Glutamatergic neuron (in vitro differentiated cells): ENCODE results near the gene ZNF766. TPM values are rescaled to one million over a fixed set of nuclear protein-coding genes. Genes with fewer than 3 reads are reported as not detected.
"Not testable (repeated sequence)": the region's sequence is repeated elsewhere in the genome, so short reads cannot be mapped to it uniquely, and the experiment has no call there.

Experiments used
- DNase-seq: peaks from one replicate; pipeline ENCODE4 v3.0.0; 2022
- H3K27ac Mint-ChIP-seq: one replicate; pipeline ENCODE4 v1.8.0; 2020; ENCODE audit warnings: mild to moderate bottlenecking, mixed read lengths, inconsistent platforms; ENCODE audit not compliant: unreplicated experiment
- H3K27me3 Mint-ChIP-seq: one replicate; pipeline ENCODE4 v1.8.0; 2020; ENCODE audit warnings: mild to moderate bottlenecking, moderate library complexity, mixed read lengths, inconsistent platforms; ENCODE audit not compliant: unreplicated experiment
- H3K36me3 Mint-ChIP-seq: one replicate; pipeline ENCODE4 v1.8.0; 2020; ENCODE audit warnings: mild to moderate bottlenecking, mixed read lengths, inconsistent platforms; ENCODE audit not compliant: unreplicated experiment
- H3K4me1 Mint-ChIP-seq: one replicate; pipeline ENCODE4 v1.8.0; 2020; ENCODE audit warnings: mild to moderate bottlenecking, low read depth, mixed read lengths, inconsistent platforms; ENCODE audit not compliant: unreplicated experiment
- H3K4me3 Mint-ChIP-seq: one replicate; pipeline ENCODE4 v1.8.0; 2020; ENCODE audit warnings: mild to moderate bottlenecking, mixed read lengths, inconsistent platforms; ENCODE audit not compliant: unreplicated experiment
- H3K9me3 Mint-ChIP-seq: one replicate; pipeline ENCODE4 v1.8.0; 2020; ENCODE audit warnings: mild to moderate bottlenecking, moderate library complexity, mixed read lengths, inconsistent platforms; ENCODE audit not compliant: unreplicated experiment
- CTCF ChIP-seq: fragments of 200-600 bp; sonication (generic); IDR thresholded peaks from one replicate; pipeline ENCODE4 v1.5.0; 2021; ENCODE audit not compliant: partially characterized antibody, unreplicated experiment
- microRNA-seq: library from miRNA; unstranded; fragments of <30 nt; microRNA quantifications from one replicate; pipeline ENCODE4, GENCODE V29; 2020; ENCODE audit not compliant: unreplicated experiment
- total RNA-seq: library from RNA; stranded (reverse); fragmentation: NEBNext Ultra II Directional; extraction: Animal tissue kit (Norgen Biotek cat#: 25700); gene quantifications from one replicate; pipeline ENCODE4 v1.2.1, GENCODE V29; 2021; ENCODE audit not compliant: unreplicated experiment

ZNF766 gene
- total RNA-seq, 1 donor from 2014 or later, result 29.9 TPM

GRCh38 chr19:52336791-52337381, 67.5 kb downstream of the ZNF766 start:
- TF ChIP-seq CTCF, result no peak
- Mint-ChIP-seq H3K4me3 (peak overlapping the region; percentile 99), H3K27ac (peak overlapping the region; percentile 97), H3K9me3 (peaks cover 14% of the 10 kb centered on the region), H3K27me3 (peaks cover 13% of the 10 kb centered on the region), H3K36me3 (peaks cover 20% of the 10 kb centered on the region), H3K4me1 (no peaks in the 10 kb centered on the region)
- peak; percentile 28 for DNase-seq

- not testable (repeated sequence) for H3K27ac Mint-ChIP-seq, H3K36me3 Mint-ChIP-seq
Measured at GRCh38 chr19:52339022-52339421, 69.6 kb downstream of the ZNF766 start.

GRCh38 chr19:52343548-52343947, 74.2 kb downstream of the ZNF766 start:
- Mint-ChIP-seq H3K27ac (no peak overlapping the region), H3K27me3 (peaks cover 2% of the 10 kb centered on the region), H3K4me3 (no peak overlapping the region), H3K9me3 (peaks cover 7% of the 10 kb centered on the region), H3K36me3 (peaks cover 15% of the 10 kb centered on the region), H3K4me1 (no peaks in the 10 kb centered on the region)
- TF ChIP-seq CTCF, result peak; percentile 69
- peak; percentile 66 for DNase-seq

More at GRCh38 chr19:52339022-52339421, 69.6 kb downstream of the ZNF766 start:
- H3K4me3 Mint-ChIP-seq, H3K4me1 Mint-ChIP-seq, DNase-seq: not testable (repeated sequence)
- peaks cover 11% of the 10 kb centered on the region for H3K9me3 Mint-ChIP-seq
- peaks cover 12% of the 10 kb centered on the region for H3K27me3 Mint-ChIP-seq

- Mint-ChIP-seq H3K27me3 (no peaks in the 10 kb centered on the region), H3K36me3 (peaks cover 21% of the 10 kb centered on the region), H3K4me3 (no peak overlapping the region), H3K4me1 (no peaks in the 10 kb centered on the region), H3K9me3 (peaks cover 4% of the 10 kb centered on the region), H3K27ac (no peak overlapping the region)
- no peak for TF ChIP-seq CTCF
- DNase-seq, result no peak
Measured at GRCh38 chr19:52345162-52345561, 75.8 kb downstream of the ZNF766 start.

Small RNA genes lying within 50 kb of the gene (microRNA-seq; reads per million reads assigned to microRNA genes)
- gene MIR643 (4.3 reads per million, percentile 29 among the genes with 10 or more reads in this experiment), gene MIR6801 (1.4 reads per million, percentile 3 among the genes with 10 or more reads in this experiment)

Other genes with a start within 250 kb of the ZNF766 start
- 7.1 TPM for gene ZNF614, start 241.2 kb upstream of the ZNF766 start, total RNA-seq
- gene ZNF432, start 220.7 kb upstream of the ZNF766 start, total RNA-seq, result 12.8 TPM
- gene ZNF841, start 173.8 kb upstream of the ZNF766 start, total RNA-seq, result 25.4 TPM
- 22.5 TPM for gene ZNF616, start 129.6 kb upstream of the ZNF766 start, total RNA-seq
- 29.7 TPM for gene ZNF836, start 98.0 kb upstream of the ZNF766 start, total RNA-seq
- 311 TPM for gene PPP2R1A, start 79.5 kb upstream of the ZNF766 start, total RNA-seq
- gene ZNF480, start 27.6 kb downstream of the ZNF766 start, total RNA-seq, result 21.8 TPM
- 11.6 TPM for gene ZNF610, start 66.7 kb downstream of the ZNF766 start, total RNA-seq
- 24.5 TPM for gene ZNF880, start 100.3 kb downstream of the ZNF766 start, total RNA-seq
- gene ZNF528, start 128.3 kb downstream of the ZNF766 start, total RNA-seq, result 48.7 TPM
- gene ZNF534, start 159.6 kb downstream of the ZNF766 start, total RNA-seq, result not detected
- gene ZNF578, start 184.0 kb downstream of the ZNF766 start, total RNA-seq, result 4.1 TPM